Testis (tissue), 2 donors: Measurements from ENCODE around the gene RTL5.

Experiments
- CTCF ChIP-seq, 3 experiments: fragments of 450-650 bp in 2 of 3; fragments of 200-600 bp in 1 of 3; sonication (generic) in 1 of 3; IDR thresholded peaks; one replicate each; pipeline ENCODE4 v1.5.1; 2016 to 2019; ENCODE audit warnings: antibody characterized with exemption in 3 of 3, mild to moderate bottlenecking in 2 of 3, moderate library complexity in 1 of 3
- POLR2A ChIP-seq: fragments of 450-650 bp; IDR thresholded peaks from one replicate; pipeline ENCODE4 v1.6.1; 2017; ENCODE audit warnings: antibody characterized with exemption, mild to moderate bottlenecking, moderate library complexity

- TF ChIP-seq CTCF (IDR thresholded peaks at IDR 0.05) = no peak
- TF ChIP-seq POLR2A = no peak
Measured at GRCh38 chrX:72078411-72078810, 53.3 kb downstream of the RTL5 start.
